ENCODE data around the gene SCN4A.
"Not testable (repeated sequence)": the region's sequence is repeated elsewhere in the genome, so short reads cannot be mapped to it uniquely, and the experiment has no call there.

The SCN4A gene

DNA sequence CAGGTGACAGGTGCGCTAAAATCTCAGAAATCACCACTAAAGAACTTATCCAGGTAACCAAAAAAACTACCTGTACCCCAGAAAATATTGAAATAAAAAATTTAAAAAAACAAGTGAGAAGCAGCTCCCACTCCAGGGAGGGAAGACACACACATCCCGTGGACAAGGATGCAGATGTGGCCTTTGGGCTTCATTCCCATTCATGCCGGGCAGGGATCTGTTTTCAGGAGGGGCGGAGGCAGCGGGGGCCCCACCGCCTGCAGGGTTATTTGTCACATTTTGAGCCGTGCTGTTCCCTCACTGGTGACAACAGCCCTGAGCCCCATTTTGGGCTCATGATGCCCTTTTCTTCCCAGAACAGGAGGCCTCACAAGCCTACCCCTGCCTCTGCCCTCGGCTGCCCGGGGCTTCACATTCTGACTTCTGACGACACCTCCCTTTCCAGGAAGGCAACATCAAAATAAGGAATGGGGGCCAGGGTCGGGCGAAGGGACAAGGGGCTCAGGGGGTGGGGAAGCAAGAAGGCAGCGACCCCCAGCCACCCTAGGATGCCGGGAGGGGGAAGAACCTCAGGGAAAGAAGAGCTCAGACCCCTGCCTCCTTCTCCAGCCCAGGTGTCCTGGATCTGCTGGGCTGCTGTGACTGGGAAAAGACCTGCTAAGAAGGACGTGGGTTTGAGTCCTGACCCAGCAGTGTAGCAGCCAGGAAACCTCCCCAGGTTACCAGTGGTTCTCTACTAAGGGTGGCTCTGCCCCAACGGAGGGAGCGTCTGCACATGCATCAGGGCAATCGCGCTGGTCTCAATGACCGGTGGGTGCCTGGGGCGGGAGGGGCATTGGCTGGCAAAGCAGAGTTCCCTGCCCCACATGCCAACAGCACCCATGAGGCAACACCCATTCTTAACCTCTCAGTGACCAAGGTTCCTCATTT lies 38.3 kb downstream of the SCN4A start:
- no peak for DNase-seq (ENCODE audit: low spot score)

DNA sequence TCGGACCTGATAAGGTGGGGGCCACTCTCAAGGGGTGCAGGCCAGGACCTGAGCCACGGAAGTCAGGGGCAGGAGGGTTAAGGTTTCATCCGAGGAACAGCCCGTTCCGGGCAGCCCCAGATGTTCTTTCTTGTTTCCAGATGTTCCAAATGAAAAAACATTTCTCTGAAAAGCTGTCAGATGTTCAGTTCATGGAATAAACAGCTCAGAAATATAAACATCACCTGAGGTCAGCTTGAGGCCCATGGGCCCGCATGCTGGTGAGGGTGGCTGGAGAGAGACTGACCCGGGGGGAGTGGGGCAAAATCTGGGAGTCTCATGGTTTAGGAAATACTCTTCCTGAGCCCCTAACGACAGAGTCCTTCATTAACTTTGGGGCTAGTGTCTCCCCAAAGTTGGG lies 39.1 kb downstream of the SCN4A start:
- no peak for DNase-seq (ENCODE audit: low spot score)

DNA sequence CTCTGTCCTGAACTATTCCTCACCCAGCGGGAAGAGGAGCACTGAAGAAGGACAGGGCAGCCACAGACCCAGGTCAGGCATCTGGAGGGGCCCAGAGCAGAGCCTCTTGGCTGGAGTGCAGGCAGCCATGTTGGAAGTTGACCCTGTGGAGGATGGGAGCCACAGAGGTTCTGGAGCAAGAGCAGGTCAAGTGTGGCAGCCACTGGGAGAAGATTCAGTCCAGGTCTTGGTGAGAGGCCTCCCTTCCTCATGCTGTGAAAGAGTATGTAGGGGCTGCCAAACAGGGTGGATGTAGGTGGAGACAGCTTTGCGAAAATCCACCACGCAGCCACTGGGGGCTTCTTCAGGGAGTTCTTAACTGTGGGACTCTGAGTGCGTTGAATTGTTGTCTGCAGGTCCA lies 40.0 kb downstream of the SCN4A start:
- no peak for DNase-seq (ENCODE audit: low spot score)

DNA sequence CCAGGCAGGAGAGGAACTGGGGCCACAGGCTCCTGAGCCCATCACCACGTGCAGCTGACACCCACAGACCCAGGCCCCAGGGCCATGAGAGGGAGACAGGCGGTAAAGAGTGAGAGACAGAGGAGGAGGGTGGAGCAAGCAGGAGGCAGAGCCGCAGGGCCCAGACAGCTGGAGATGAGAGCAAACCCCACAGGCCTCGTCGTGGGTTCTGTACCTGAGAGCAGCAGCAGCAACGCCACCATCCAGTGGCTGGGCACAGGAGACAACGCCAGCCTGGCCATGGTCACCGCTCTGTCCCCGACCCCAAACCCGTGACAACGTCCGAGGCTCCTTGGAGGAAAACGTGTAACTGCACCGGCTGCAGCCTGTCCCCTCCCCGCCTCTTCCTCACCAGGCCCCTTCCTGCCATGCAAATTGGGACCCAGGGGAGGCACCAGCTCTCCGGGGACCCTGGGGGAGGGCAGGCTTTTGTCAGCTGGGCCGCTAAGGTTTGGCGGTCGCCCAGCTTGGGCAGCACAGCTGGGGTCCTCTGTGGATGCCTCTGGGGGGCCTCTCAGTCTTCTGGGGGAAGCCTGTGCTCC lies 40.6 kb downstream of the SCN4A start, which contains the start of gene CD79B:
CD79B (minus strand) TSS at position 351 of the 581 bp plus-strand sequence; CDS start at position 281, 70 bp downstream.
- no peak for DNase-seq (ENCODE audit: low spot score)

DNA sequence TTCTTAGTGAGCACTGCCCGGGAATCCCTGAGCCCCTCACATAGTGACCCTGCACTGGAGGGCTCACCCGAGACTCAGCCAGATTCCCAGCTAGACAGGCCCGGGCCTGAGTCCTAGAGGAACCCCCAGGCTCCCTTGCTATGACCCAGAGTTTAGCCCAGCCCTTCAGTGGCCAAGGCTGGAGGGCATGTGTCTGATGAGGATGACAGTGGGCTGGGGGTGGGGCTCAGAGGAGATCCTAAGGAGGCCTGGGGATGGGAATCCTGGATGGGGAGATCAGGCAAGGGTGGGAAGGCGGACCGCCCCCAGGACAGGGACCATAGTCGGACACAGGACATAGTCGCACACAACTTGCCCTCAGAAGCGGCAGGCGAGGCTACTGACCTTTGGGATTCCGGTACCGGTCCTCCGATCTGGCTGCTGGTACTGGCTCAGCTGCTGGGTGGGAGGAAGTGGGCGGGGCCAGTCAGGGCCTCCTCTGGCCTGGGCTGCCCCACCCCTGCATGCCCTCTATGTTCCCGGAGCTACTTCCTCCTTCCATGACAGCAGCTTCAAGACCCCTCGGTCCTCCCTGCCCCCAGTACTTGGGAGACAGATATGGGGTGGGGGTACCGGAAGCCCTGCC lies 41.7 kb downstream of the SCN4A start:
- no peak for DNase-seq (ENCODE audit: low spot score)

DNA sequence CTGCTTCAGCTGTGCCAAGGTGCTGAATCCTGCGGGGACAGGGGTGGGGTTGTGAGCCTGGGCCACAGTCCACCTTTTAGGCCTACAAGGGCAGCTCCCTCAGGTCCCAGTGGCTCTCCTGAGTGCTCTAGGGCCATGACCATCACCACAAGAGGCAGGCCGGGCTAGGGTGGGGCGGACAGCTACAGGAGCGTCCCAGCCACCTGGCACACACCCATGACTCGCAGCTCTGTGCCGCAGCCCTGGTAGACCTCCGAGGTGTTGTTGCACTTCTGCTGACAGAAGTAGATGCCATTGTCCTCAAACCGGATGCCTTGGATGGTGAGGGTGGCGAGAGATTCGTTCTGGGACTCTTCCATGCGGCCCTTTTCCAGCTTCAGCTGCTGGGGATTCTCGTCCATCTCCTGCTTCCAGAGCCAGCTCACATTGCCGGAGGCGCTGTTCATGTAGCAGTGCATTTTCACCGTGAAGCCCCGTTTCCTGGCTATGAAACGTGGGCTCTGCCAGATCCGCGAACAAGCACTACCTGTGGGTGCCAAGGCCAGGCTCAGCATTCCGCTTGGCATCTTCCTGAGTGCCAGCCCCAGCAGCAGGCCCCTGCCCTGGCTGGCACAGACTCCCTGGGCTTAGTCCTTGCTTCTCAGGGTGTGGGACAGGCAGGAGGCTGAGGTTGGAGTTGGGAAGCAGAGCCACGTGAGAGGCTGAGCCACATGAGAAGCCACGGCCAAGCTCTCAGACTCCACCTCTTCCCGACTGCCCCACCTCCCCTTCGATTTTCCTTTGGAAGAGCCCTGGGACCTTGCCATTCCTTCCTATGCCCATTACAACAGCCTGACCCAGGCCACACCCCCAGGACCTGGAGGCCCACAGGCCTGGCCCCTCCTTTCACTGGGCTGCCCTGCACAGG lies 42.6 kb downstream of the SCN4A start:
- no peak for DNase-seq (ENCODE audit: low spot score)

DNA sequence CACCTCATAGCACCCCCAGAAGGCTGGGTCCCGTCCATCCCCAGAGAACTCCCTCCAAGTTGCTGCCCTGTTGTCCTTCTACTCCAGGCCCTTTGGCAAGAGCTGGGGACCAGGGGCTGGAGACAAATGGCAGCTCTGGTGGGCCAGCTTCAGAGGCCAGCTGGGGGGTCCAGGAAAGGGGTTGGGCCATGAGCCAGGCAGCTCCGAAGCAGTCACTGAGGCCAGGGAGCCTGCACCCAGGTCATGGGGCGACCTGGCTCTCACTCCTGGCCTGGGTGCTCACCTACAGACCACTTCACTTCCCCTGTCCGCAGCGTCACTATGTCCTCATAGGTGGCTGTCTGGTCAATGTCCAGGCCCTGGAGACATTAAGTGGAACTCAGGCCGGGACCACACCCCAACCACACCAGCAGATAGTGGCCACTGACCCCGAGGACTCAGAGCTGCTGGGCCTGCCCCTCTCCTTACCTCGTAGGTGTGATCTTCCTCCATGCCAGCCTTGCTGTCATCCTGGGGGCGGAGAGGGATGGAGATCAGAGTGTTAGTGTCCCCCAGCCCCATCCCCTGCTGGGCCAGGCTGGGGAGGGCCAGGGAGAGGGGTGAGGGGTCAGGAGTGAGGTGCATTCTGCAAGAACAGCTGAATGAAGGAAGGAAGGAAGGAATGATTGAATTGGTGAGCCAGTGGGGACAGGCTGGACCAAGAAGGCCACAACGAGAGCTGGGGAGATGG lies 43.6 kb downstream of the SCN4A start:
- DNase-seq (ENCODE audit: low spot score): no peak

DNA sequence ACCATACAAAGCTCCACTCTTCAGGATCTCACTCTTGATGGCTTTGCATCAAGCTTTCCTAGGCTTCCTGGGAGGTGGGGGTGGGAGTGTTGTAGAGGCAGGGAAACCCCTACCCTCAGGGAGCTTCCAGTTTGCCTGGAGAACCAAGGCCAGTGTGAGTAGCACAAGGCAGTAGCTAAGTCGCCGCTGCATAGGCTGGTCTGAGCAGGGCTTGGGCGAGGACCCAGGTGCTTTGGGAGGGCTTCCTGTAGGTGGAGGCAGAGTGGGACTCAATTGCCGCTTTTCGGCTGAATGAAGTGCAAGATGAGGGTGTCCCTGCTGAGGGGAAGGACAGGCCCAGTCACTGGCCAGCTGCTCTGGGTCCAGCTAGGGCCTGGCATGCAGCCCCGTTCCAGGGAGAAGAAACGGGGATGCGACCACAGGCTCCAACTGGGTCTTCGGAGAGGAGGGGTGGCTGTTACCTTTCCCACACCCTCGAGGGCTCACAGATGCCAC lies 44.5 kb downstream of the SCN4A start:
- DNase-seq (ENCODE audit: low spot score): no peak

DNA sequence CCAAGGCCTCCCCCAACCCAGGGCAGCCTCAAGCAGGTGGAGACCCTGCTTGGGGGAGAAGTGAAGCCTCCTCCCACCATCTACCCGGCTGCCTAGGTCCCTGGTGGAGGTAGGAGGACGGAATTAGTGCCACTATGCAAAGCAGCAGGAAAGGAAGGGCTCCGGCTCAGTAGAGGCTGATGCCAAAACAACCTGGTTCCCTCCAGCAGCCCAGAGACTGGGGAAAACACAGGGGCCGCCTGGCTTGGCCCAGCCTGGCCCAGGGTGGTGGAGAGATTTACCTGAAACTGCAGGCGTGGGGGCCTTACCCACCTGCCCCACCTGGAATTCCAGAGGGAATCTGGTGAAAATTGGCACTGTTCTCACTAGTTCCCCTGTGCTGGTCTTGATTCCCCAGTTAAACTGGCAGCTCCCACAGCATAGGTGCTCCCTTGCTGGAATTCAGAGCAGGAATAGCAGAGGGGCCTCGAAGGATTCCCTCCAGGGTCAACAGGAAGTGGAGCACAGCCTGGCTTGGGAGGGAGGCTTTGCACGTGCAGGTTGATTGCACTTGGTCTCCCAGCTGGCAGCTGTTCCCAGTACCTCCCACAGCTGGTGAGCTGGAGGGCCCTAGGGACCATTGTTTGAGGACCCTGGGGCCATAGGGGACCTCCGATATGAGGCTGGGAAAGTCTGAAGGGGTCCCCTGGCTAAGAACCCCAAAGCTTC lies 45.1 kb downstream of the SCN4A start:
- DNase-seq (ENCODE audit: low spot score): no peak

DNA sequence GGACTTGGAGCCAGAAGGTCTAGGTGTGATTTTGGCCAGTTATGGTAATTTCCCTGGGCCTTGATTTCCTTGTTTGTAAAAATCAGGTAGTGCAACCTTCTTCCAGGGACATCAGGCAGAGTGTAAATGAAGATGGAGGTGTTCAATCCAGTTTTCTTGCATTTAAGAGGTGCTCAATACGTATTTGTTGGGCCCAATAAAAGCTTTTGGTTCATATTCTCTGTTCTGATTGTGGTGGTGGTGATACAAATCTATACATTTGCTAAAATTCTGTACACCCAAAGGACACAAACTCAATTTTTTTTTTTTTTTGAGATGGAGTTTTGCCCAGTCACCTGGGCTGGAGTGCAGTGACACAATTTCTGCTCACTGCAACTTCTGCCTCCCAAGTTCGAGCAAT lies 46.6 kb downstream of the SCN4A start:
- no peak for DNase-seq (ENCODE audit: low spot score)

DNA sequence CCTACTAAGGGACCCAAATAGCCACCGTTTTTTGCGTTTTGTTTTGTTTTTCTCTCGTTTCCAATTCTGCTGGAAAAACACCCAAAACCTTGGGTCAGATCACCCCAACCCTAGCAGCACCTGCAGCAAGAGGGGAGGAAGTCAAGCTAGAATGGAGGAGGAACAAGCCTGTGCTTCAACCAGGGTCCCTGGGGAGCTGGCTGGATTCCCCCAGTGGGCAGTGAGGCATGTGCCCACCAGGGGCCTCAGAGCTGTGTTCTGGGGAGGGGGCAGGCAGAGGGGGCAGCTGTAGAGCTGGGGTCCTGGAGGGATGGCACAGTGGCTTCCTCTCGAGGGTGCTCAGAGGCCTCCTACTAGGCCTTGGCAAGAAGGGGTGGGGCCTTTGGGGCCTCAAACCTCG lies 47.1 kb downstream of the SCN4A start:
- peak; percentile 34 for DNase-seq (ENCODE audit: low spot score)

DNA sequence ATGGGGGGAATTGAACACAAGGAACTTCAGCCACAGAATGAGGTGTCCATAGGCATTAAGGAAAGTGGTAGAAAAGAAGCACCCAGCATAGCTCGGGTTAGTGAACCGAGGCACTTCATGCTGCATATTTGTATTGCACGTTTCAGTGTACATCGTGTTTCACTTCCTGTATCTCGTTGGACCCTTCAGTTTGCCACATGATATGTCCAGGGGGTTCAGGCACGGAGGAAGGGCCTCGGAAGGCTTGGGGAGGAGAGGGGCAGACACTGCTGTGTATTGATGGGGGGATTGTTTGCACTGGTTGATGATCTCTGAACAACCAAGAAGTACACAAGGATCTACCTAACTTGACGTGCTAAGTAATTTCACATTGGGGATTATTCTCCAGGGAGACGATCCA lies 50.3 kb downstream of the SCN4A start:
- DNase-seq (ENCODE audit: low spot score): not testable (repeated sequence)

DNA sequence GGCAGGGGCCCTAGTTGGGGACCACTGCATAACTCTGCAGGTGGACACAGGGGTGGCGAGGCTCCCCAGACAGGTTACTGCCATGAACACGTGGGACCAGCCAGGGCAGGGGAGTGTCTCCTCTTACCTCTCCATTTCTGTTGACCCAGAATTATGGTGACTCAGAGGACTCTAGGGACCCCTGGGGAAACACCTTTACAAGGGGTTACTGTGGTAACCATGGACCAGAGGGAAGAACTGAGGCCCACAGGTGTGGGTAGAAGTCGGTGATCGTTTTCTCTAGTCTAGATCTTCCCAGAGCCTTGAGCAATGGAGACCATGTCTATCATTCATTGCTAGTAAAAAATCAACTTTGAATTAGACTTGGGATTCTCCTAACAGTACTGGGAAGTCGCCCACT lies 51.9 kb downstream of the SCN4A start:
- not testable (repeated sequence) for DNase-seq (ENCODE audit: low spot score)

DNA sequence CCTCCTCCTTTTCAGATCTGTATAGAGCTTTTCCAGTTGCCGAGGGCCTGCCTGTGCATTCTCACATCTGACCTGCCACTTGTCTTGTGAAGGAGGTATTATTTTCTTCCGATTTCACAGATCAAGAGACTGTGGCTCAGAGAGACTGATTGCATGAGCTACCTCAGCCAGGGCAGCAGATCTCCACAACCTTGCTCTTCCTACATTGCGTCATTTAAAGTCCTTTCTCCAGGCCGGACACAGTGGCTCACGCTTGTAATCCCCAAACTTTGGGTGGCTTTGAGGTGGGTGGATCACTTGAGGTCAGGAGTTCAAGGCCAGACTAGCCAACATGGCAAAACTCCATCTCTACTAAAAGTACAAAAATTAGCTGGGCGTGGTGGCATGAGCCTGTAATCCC lies 52.7 kb downstream of the SCN4A start:
- not testable (repeated sequence) for DNase-seq (ENCODE audit: low spot score)

DNA sequence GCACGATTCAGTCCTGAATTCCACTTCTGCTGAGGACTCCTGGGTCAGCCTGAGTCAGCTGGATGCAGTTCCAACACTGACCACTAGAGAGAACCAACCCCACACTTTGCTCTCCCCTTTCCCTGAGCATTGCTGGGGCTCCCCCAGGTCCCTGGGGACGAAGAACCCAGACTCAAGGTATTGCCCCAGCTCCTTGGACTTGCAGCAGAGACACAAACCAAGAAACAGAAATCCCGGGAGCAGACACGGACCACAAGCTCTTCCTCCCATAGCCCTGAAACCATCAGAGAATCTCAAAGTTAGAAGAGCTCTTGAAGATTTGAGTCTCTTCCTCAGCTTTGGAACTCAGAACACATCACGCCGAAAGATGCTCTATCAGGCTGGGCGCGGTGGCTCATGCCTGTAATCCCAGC lies 53.4 kb downstream of the SCN4A start:
- DNase-seq (ENCODE audit: low spot score): peak; percentile 88

DNA sequence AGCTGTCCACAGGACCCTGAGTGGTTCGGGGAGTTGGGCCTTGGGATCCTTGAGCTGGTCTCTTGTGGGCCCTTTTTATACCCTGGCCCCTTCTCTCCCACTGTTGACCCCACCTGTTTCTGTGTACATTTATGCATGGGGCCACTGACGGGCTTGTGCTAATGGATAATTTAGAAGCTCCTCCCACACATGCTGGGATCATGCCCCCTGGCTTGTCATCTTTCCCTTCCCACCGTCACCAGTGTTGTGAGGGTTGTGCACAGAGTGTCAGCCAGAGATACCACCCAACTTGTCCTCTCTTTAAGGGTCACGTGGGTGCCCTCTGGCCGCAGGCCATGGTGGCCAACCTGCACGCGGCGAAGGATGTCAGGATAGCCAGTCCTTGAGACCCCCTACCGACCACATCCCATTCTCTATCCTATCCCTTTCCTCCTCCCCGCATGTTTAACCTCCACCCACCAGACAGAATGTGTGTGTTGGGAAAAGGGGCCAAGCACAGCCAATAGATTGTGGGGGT lies 53.9 kb downstream of the SCN4A start, which contains the start of gene GH1:
GH1 (minus strand) TSS at position 51 of the 517 bp plus-strand sequence. CDS start 63 bp downstream, outside the sequence.
- DNase-seq (ENCODE audit: low spot score): not testable (repeated sequence)

DNA sequence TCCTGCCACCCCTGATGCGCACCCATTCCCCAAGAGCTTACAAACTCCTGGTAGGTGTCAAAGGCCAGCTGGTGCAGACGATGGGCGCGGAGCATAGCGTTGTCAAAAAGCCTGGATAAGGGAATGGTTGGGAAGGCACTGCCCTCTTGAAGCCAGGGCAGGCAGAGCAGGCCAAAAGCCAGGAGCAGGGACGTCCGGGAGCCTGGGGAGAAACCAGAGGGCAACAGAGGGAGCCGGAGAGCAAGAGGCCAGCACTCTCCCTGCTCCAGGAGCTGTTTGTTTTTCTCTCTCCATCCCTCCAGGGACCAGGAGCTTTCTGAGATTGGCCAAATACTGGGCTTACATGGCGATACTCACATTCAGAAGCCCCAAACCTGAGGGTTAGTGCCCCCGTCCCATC lies 54.4 kb downstream of the SCN4A start:
- no peak for DNase-seq (ENCODE audit: low spot score)

DNA sequence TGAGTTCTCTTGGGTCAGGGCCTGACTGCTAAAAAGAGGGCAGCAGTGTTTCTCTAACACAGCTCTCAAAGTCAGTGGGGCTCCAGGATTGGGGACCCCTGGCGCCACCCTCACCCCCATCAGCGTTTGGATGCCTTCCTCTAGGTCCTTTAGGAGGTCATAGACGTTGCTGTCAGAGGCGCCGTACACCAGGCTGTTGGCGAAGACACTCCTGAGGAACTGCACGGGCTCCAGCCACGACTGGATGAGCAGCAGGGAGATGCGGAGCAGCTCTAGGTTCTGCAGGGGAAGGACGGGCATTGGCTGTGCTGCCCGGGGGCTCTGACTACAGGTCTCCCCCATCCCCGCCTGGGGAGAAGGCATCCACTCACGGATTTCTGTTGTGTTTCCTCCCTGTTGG lies 55.1 kb downstream of the SCN4A start:
- no peak for DNase-seq (ENCODE audit: low spot score)

DNA sequence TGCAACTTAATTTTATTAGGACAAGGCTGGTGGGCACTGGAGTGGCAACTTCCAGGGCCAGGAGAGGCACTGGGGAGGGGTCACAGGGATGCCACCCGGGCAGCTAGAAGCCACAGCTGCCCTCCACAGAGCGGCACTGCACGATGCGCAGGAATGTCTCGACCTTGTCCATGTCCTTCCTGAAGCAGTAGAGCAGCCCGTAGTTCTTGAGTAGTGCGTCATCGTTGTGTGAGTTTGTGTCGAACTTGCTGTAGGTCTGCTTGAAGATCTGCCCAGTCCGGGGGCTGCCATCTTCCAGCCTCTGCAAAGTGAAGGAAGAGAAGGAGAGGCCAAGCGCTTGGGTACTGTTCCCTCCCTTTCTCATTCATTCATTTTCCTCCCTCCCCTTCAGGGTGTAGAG lies 55.5 kb downstream of the SCN4A start:
- not testable (repeated sequence) for DNase-seq (ENCODE audit: low spot score)

Data from D341Med (cell line).